Mesenchymal stem cell (in vitro differentiated cells and primary cell): ENCODE measurements around the gene SLC12A3.

Experiments
- DNase-seq: peaks from one replicate; pipeline ENCODE4 v3.0.0-alpha.2; 2013
- H2AFZ ChIP-seq: one replicate; pipeline ENCODE4 v1.6.1; 2013; ENCODE audit warnings: low read depth, mild to moderate bottlenecking, control low read depth, inconsistent platforms, low read length, moderate library complexity
- H2AK5ac ChIP-seq: 2 replicates; pipeline ENCODE4 v1.6.1; 2013; ENCODE audit warnings: low read length, moderate library complexity, mild to moderate bottlenecking, inconsistent platforms; ENCODE audit not compliant: severe bottlenecking
- H2BK120ac ChIP-seq: one replicate; pipeline ENCODE4 v1.6.1; 2013; ENCODE audit warnings: low read depth, mild to moderate bottlenecking, inconsistent platforms, low read length, moderate library complexity
- H2BK12ac ChIP-seq, 2 experiments: one replicate each; pipeline ENCODE4 v1.6.1; 2013; ENCODE audit warnings: inconsistent platforms in 2 of 2, low read length in 2 of 2, mild to moderate bottlenecking in 2 of 2, moderate library complexity in 2 of 2, control low read depth in 1 of 2
- H2BK15ac ChIP-seq: one replicate; pipeline ENCODE4 v1.6.1; 2013; ENCODE audit warnings: mild to moderate bottlenecking, low read depth, inconsistent platforms; ENCODE audit not compliant: poor library complexity, severe bottlenecking
- H2BK5ac ChIP-seq: 2 replicates; pipeline ENCODE4 v1.6.1; 2013; ENCODE audit warnings: low read depth, mild to moderate bottlenecking, low read length, control low read depth, inconsistent platforms; ENCODE audit not compliant: poor library complexity, severe bottlenecking
- H3K14ac ChIP-seq, 2 experiments: one replicate each; pipeline ENCODE4 v1.6.1; 2013; ENCODE audit warnings: inconsistent platforms in 2 of 2, low read length in 2 of 2, control low read depth in 1 of 2, mild to moderate bottlenecking in 1 of 2, moderate library complexity in 1 of 2
- H3K18ac ChIP-seq, 2 experiments: one replicate each; pipeline ENCODE4 v1.6.1; 2013; ENCODE audit warnings: inconsistent platforms in 2 of 2, low read length in 2 of 2, control low read depth in 1 of 2, low read depth in 1 of 2, mild to moderate bottlenecking in 1 of 2
- H3K23ac ChIP-seq, 2 experiments: one replicate each; pipeline ENCODE4 v1.6.1; 2013; ENCODE audit warnings: inconsistent platforms in 2 of 2, low read length in 2 of 2, mild to moderate bottlenecking in 2 of 2, moderate library complexity in 2 of 2, control low read depth in 1 of 2
- H3K27ac ChIP-seq: 2 replicates; pipeline ENCODE4 v1.5.1; 2013; ENCODE audit warnings: mild to moderate bottlenecking, moderate library complexity, low read length, control low read depth, inconsistent platforms; ENCODE audit not compliant: poor library complexity, severe bottlenecking
- H3K27me3 ChIP-seq, 2 experiments: 2 replicates each; pipeline versions ENCODE4 v1.6.1 to v1.7.0; 2013; ENCODE audit warnings: low read length in 2 of 2, mild to moderate bottlenecking in 2 of 2, moderate library complexity in 2 of 2, control low read depth in 1 of 2, inconsistent platforms in 1 of 2; ENCODE audit not compliant: control insufficient read depth in 1 of 2, insufficient read depth in 1 of 2
- H3K36me3 ChIP-seq, 2 experiments: 2 replicates each; pipeline versions ENCODE4 v1.6.1 to v1.7.0; 2013; ENCODE audit warnings: low read length in 2 of 2, control low read depth in 1 of 2, inconsistent platforms in 1 of 2, low read depth in 1 of 2, mild to moderate bottlenecking in 1 of 2; ENCODE audit not compliant: insufficient read depth in 2 of 2, control insufficient read depth in 1 of 2
- H3K4ac ChIP-seq, 2 experiments: one replicate each; pipeline ENCODE4 v1.6.1; 2013; ENCODE audit warnings: inconsistent platforms in 2 of 2, low read length in 2 of 2, mild to moderate bottlenecking in 2 of 2, moderate library complexity in 2 of 2, control low read depth in 1 of 2, low read depth in 1 of 2
- H3K4me1 ChIP-seq: 2 replicates; pipeline ENCODE4 v1.6.1; 2013; ENCODE audit warnings: low read depth, low read length, control low read depth; ENCODE audit not compliant: control insufficient read depth, insufficient read depth
- H3K4me2 ChIP-seq: 2 replicates; pipeline ENCODE4 v1.6.1; 2013; ENCODE audit warnings: low read length, mild to moderate bottlenecking, inconsistent platforms; ENCODE audit not compliant: poor library complexity, severe bottlenecking
- H3K4me3 ChIP-seq, 2 experiments: 2 replicates each; pipeline versions ENCODE4 v1.5.1 to v1.7.0; 2013; ENCODE audit warnings: low read length in 2 of 2, mild to moderate bottlenecking in 2 of 2, control low read depth in 1 of 2, low read depth in 1 of 2; ENCODE audit not compliant: insufficient read depth in 1 of 2
- H3K79me1 ChIP-seq: replicated peaks from 2 replicates; pipeline ENCODE4 v1.6.1; 2013; ENCODE audit warnings: mild to moderate bottlenecking, control low read depth, low read length, inconsistent platforms; ENCODE audit not compliant: poor library complexity, severe bottlenecking
- H3K9ac ChIP-seq: 2 replicates; pipeline ENCODE4 v1.7.0; 2013; ENCODE audit warnings: mild to moderate bottlenecking, low read length, moderate library complexity
- H3K9me3 ChIP-seq: 2 replicates; pipeline ENCODE4 v1.7.0; 2013; ENCODE audit warnings: mild to moderate bottlenecking, low read length; ENCODE audit not compliant: control insufficient read depth
- H4K8ac ChIP-seq: one replicate; pipeline ENCODE4 v1.6.1; 2013; ENCODE audit warnings: inconsistent platforms, mild to moderate bottlenecking, low read length, moderate library complexity
- H4K91ac ChIP-seq: one replicate; pipeline ENCODE4 v1.6.1; 2013; ENCODE audit warnings: mild to moderate bottlenecking, low read length, inconsistent platforms
- WGBS: methylation state at CpG from one replicate; pipeline ENCODE4 v1.1.7; 2013; ENCODE audit warnings: mixed read lengths; 5-methylcytosine and 5-hydroxymethylcytosine counted together

Gene SLC12A3

DNA sequence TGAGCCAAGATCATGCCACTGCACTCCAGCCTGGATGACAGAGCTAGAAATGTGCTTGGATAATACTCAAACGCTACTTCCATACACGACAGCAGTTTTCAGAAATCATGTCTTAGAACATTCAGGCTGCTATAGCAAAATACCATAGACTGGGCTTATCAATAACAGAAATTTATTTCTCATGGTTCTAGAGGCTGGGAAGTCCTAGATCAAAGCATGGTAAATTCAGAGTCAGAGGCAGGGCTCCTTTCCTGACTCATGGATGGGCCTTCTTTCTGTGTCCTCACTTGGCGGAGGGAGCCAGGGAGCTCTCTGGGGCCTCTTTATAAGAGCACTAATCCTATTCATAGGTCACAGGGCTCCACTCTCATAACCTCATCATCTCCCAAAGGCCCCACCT lies 42.4 kb downstream of the SLC12A3 start:
- Histone ChIP-seq H3K4me2 (no peak overlapping the region), H3K4me1 (peaks cover 15% of the 10 kb centered on the region), H3K9ac (no peak overlapping the region), H2AK5ac (no peak overlapping the region), H3K27ac (no peak overlapping the region), H2BK5ac (no peak overlapping the region), H3K27me3 (peaks cover 7 to 34% of the 10 kb centered on the region in 2 experiments), H3K79me1 (no peaks in the 10 kb centered on the region), H2AFZ (no peak overlapping the region), H3K14ac (no peak overlapping the region), H2BK120ac (no peak overlapping the region), H3K18ac (no peak overlapping the region), H2BK12ac (no peak overlapping the region), H3K36me3 (no peaks in the 10 kb centered on the region), H3K9me3 (peaks cover 14% of the 10 kb centered on the region), H3K4me3 (no peak overlapping the region), H2BK15ac (no peak overlapping the region), H4K91ac (no peak overlapping the region), H3K23ac (no peak overlapping the region), H3K4ac (no peak overlapping the region), H4K8ac (no peak overlapping the region)
- no peak for DNase-seq
- WGBS = 100% methylated on average over 3 of the region's 3 CpGs

DNA sequence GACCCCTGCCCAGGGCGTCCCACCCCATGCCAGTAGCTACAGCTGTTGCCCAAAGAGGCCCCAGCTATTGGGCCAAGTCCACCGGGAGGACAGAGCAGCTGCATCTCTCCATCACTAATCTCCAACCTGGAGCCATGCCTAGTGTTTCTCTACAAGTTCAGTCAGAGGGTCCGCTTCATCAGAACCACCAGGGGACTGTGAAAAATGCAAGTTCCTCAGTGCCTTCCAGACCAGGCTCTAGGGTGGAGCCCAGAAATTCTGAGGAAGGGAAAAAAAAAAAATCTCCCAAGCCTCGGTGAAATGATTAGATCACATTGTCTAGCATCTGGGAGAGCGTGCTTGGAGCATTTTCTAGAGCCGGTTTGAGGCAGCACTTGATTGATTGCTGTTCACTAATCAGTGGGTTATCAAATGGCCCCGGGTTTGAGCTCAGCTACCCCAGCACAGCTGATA lies 44.5 kb downstream of the SLC12A3 start:
- no peaks in the 10 kb centered on the region for H3K79me1 ChIP-seq
- peaks cover 21% of the 10 kb centered on the region for H3K4me1 ChIP-seq
- 67% methylated on average over 7 of the region's 7 CpGs for WGBS
- no peak overlapping the region for H2BK12ac ChIP-seq
- no peak overlapping the region for H2BK120ac ChIP-seq
- H3K9ac ChIP-seq = no peak overlapping the region
- H3K4ac ChIP-seq = no peak overlapping the region
- H2BK5ac ChIP-seq = no peak overlapping the region
- no peak overlapping the region for H3K14ac ChIP-seq
- no peak overlapping the region for H3K4me3 ChIP-seq
- H2AK5ac ChIP-seq = no peak overlapping the region
- no peak overlapping the region for H2BK15ac ChIP-seq
- no peak overlapping the region for H3K27ac ChIP-seq
- H3K4me2 ChIP-seq = no peak overlapping the region
- peaks cover 14% of the 10 kb centered on the region for H3K9me3 ChIP-seq
- no peak overlapping the region for H2AFZ ChIP-seq
- H4K91ac ChIP-seq = no peak overlapping the region
- no peak overlapping the region for H3K18ac ChIP-seq
- no peak overlapping the region for H4K8ac ChIP-seq
- no peak overlapping the region for H3K23ac ChIP-seq
- no peak for DNase-seq
- peaks cover 6 to 16% of the 10 kb centered on the region in 2 experiments for H3K27me3 ChIP-seq
- H3K36me3 ChIP-seq = no peaks in the 10 kb centered on the region

GRCh38 chr16:56910112-56910511 lies 45.1 kb downstream of the SLC12A3 start:
- Histone ChIP-seq H3K27me3 (peaks cover 10 to 13% of the 10 kb centered on the region in 2 experiments), H3K4me3 (no peak overlapping the region), H3K4ac (no peak overlapping the region), H2AFZ (no peak overlapping the region), H3K14ac (no peak overlapping the region), H2BK120ac (no peak overlapping the region), H3K23ac (no peak overlapping the region), H3K9me3 (peaks cover 14% of the 10 kb centered on the region), H2AK5ac (no peak overlapping the region), H3K4me1 (peaks cover 21% of the 10 kb centered on the region), H2BK15ac (no peak overlapping the region), H3K4me2 (no peak overlapping the region), H4K91ac (no peak overlapping the region), H3K18ac (no peak overlapping the region), H3K36me3 (no peaks in the 10 kb centered on the region), H2BK12ac (no peak overlapping the region), H2BK5ac (no peak overlapping the region), H3K27ac (no peak overlapping the region), H3K79me1 (no peaks in the 10 kb centered on the region), H4K8ac (no peak overlapping the region), H3K9ac (no peak overlapping the region)
- no peak for DNase-seq
- 80% methylated on average over 4 of the region's 5 CpGs for WGBS

GRCh38 chr16:56910654-56911539 lies 45.9 kb downstream of the SLC12A3 start:
- H3K4me2 ChIP-seq = no peak overlapping the region
- peak overlapping the region in 1 of 2 experiments; percentile 18 for H3K14ac ChIP-seq
- H2BK120ac ChIP-seq = no peak overlapping the region
- H2BK15ac ChIP-seq = peak overlapping the region; percentile 71
- H3K4me3 ChIP-seq = no peak overlapping the region
- WGBS = 77% methylated on average over 12 of the region's 12 CpGs
- peak overlapping the region in 1 of 2 experiments; percentile 18 for H3K18ac ChIP-seq
- no peak overlapping the region for H2AFZ ChIP-seq
- no peak overlapping the region for H3K23ac ChIP-seq
- no peak overlapping the region for H4K91ac ChIP-seq
- peaks cover 21% of the 10 kb centered on the region for H3K4me1 ChIP-seq
- H3K4ac ChIP-seq = peak overlapping the region in 1 of 2 experiments; percentile 15
- H3K27ac ChIP-seq = peak overlapping the region; percentile 20
- no peaks in the 10 kb centered on the region for H3K36me3 ChIP-seq
- peaks cover 12% of the 10 kb centered on the region for H3K9me3 ChIP-seq
- DNase-seq = peak; percentile 85
- H3K27me3 ChIP-seq = peaks cover 9 to 11% of the 10 kb centered on the region in 2 experiments
- H4K8ac ChIP-seq = no peak overlapping the region
- peak overlapping the region in 1 of 2 experiments; percentile 45 for H2BK12ac ChIP-seq
- no peak overlapping the region for H3K9ac ChIP-seq
- H3K79me1 ChIP-seq = no peaks in the 10 kb centered on the region
- no peak overlapping the region for H2AK5ac ChIP-seq
- H2BK5ac ChIP-seq = no peak overlapping the region
